SK-N-SH treated with all-trans-retinoic acid at 6 μM for 48 hours (cell line): ENCODE results near the gene MCM5.

Source experiments
- ATAC-seq: fragments of 200-7000 bp; cut with Tn5 transposase; 3 replicates; pipeline ENCODE4 v1.9.1; 2020; ENCODE audit warnings: mild to moderate bottlenecking, moderate library complexity
- ARNTL ChIP-seq: fragments of 450-650 bp; formaldehyde crosslinking; IDR thresholded peaks from 2 replicates; pipeline ENCODE4 v1.5.0; 2020; ENCODE audit warnings: low read depth, mild to moderate bottlenecking, moderate library complexity, borderline replicate concordance
- BACH2 ChIP-seq: fragments of 250-450 bp; sonication (Bioruptor Pico); IDR thresholded peaks from 2 replicates; pipeline ENCODE4 v1.9.0; 2021; ENCODE audit warnings: mild to moderate bottlenecking, borderline replicate concordance
- CSDC2 ChIP-seq: fragments of 250-450 bp; sonication (Bioruptor Pico); IDR thresholded peaks from 2 replicates; pipeline ENCODE4 v1.5.0; 2020; ENCODE audit warnings: mild to moderate bottlenecking, moderate library complexity
- CSRNP3 ChIP-seq: fragments of 250-450 bp; sonication (Bioruptor Pico); IDR thresholded peaks from 2 replicates; pipeline ENCODE4 v1.5.1; 2021; ENCODE audit warnings: mild to moderate bottlenecking, moderate library complexity
- ESRRG ChIP-seq: fragments of 250-450 bp; sonication (Bioruptor Pico); IDR thresholded peaks from 2 replicates; pipeline ENCODE4 v1.6.1; 2021; ENCODE audit warnings: mild to moderate bottlenecking
- GLIS3 ChIP-seq: fragments of 250-450 bp; sonication (Bioruptor Pico); IDR thresholded peaks from 2 replicates; pipeline ENCODE4 v1.5.0; 2020; ENCODE audit warnings: mild to moderate bottlenecking, moderate library complexity
- ISL1 ChIP-seq: fragments of 250-450 bp; sonication (Bioruptor Pico); IDR thresholded peaks from 2 replicates; pipeline ENCODE4 v2.1.2; 2022; ENCODE audit warnings: mild to moderate bottlenecking, moderate library complexity
- OSR1 ChIP-seq: fragments of 250-450 bp; sonication (Bioruptor Pico); IDR thresholded peaks from 2 replicates; pipeline ENCODE4 v1.8.0; 2022; ENCODE audit warnings: moderate library complexity, mild to moderate bottlenecking, inconsistent platforms
- PPARA ChIP-seq: fragments of 250-450 bp; sonication (Bioruptor Pico); IDR thresholded peaks from 2 replicates; pipeline ENCODE4 v1.5.0; 2020; ENCODE audit warnings: mild to moderate bottlenecking, borderline replicate concordance
- RARB ChIP-seq: fragments of 250-450 bp; sonication (Bioruptor Pico); IDR thresholded peaks from 2 replicates; pipeline ENCODE4 v1.8.0; 2021; ENCODE audit warnings: mild to moderate bottlenecking, moderate library complexity
- SNAI2 ChIP-seq: fragments of 250-450 bp; sonication (Bioruptor Pico); IDR thresholded peaks from 2 replicates; pipeline ENCODE4 v1.5.0; 2020; ENCODE audit warnings: mild to moderate bottlenecking, moderate library complexity
- TCF4 ChIP-seq: fragments of 250-450 bp; sonication (Bioruptor Pico); IDR thresholded peaks from 2 replicates; pipeline ENCODE4 v1.8.0; 2021; ENCODE audit warnings: mild to moderate bottlenecking, moderate library complexity, borderline replicate concordance
- TSHZ2 ChIP-seq: fragments of 250-450 bp; sonication (Bioruptor Pico); IDR thresholded peaks from 2 replicates; pipeline ENCODE4 v1.5.0; 2020; ENCODE audit warnings: mild to moderate bottlenecking, moderate library complexity
- ZC3H10 ChIP-seq: fragments of 250-450 bp; sonication (Bioruptor Pico); IDR thresholded peaks from 2 replicates; pipeline ENCODE4 v1.5.1; 2021; ENCODE audit warnings: mild to moderate bottlenecking, moderate library complexity
- ZFP3 ChIP-seq: fragments of 250-450 bp; sonication (Bioruptor Pico); IDR thresholded peaks from 2 replicates; pipeline ENCODE4 v1.5.0; 2020; ENCODE audit warnings: mild to moderate bottlenecking, moderate library complexity
- ZFP30 ChIP-seq: fragments of 450-650 bp; formaldehyde crosslinking; IDR thresholded peaks from 2 replicates; pipeline ENCODE4 v1.5.0; 2022; ENCODE audit warnings: mild to moderate bottlenecking, moderate library complexity
- ZNF565 ChIP-seq: fragments of 450-650 bp; formaldehyde crosslinking; conservative IDR thresholded peaks from 2 replicates; pipeline ENCODE4 v1.5.0; 2020; ENCODE audit warnings: low read depth, mild to moderate bottlenecking, moderate library complexity
- ZNF70 ChIP-seq: fragments of 450-650 bp; formaldehyde crosslinking; IDR thresholded peaks from 2 replicates; pipeline ENCODE4 v1.5.0; 2020; ENCODE audit warnings: mild to moderate bottlenecking, moderate library complexity
- ZNF8 ChIP-seq: fragments of 450-650 bp; formaldehyde crosslinking; IDR thresholded peaks from 2 replicates; pipeline ENCODE4 v1.5.0; 2020; ENCODE audit warnings: mild to moderate bottlenecking, moderate library complexity
- TF ChIP-seq, protein P1 (sequence below): fragments of 250-450 bp; sonication (Bioruptor Pico); IDR thresholded peaks from 2 replicates; pipeline ENCODE4 v1.8.0; 2020; ENCODE audit warnings: mild to moderate bottlenecking, moderate library complexity, borderline replicate concordance
- TF ChIP-seq, protein P2 (sequence below): fragments of 250-450 bp; sonication (Bioruptor Pico); IDR thresholded peaks from 2 replicates; pipeline ENCODE4 v1.8.0; 2021; ENCODE audit warnings: low read depth, mild to moderate bottlenecking, moderate library complexity, borderline replicate concordance

MCM5 gene

DNA sequence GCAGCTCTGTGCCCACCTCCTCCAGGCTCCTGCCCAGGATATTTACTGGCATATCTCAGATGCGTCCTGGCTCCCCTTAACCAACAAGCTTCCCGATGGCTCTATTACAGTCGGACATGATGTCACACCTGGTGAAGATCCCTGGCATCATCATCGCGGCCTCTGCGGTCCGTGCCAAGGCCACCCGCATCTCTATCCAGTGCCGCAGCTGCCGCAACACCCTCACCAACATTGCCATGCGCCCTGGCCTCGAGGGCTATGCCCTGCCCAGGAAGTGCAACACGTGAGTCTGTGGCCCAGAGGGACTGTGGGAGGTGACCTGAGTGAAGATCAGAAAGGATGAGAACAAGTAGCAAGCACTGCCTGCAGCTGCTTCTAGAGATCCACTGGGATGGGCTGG lies 6.5 kb downstream of the MCM5 start:
- TF ChIP-seq PPARA (CRISPR knock-in tag) (no peak), ZFP3 (CRISPR knock-in tag) (no peak), TSHZ2 (no peak), OSR1 (no peak), GLIS3 (CRISPR knock-in tag) (no peak), TCF4 (CRISPR knock-in tag) (no peak), ARNTL (no peak), ISL1 (CRISPR knock-in tag) (no peak), ZC3H10 (CRISPR knock-in tag) (no peak), ZFP30 (CRISPR knock-in tag) (no peak), ZNF565 (no peak), RARB (CRISPR knock-in tag) (no peak), ZNF8 (CRISPR knock-in tag) (no peak)
- TF ChIP-seq, protein P1, sequence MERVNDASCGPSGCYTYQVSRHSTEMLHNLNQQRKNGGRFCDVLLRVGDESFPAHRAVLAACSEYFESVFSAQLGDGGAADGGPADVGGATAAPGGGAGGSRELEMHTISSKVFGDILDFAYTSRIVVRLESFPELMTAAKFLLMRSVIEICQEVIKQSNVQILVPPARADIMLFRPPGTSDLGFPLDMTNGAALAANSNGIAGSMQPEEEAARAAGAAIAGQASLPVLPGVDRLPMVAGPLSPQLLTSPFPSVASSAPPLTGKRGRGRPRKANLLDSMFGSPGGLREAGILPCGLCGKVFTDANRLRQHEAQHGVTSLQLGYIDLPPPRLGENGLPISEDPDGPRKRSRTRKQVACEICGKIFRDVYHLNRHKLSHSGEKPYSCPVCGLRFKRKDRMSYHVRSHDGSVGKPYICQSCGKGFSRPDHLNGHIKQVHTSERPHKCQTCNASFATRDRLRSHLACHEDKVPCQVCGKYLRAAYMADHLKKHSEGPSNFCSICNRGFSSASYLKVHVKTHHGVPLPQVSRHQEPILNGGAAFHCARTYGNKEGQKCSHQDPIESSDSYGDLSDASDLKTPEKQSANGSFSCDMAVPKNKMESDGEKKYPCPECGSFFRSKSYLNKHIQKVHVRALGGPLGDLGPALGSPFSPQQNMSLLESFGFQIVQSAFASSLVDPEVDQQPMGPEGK (CRISPR knock-in tag): no peak
- TF ChIP-seq, all 23 proteins: peak for 0
- no peak for ATAC-seq

GRCh38 chr22:35407362-35407761 lies 7.4 kb downstream of the MCM5 start:
- ATAC-seq: no peak
- no peak for TF ChIP-seq CSDC2

DNA sequence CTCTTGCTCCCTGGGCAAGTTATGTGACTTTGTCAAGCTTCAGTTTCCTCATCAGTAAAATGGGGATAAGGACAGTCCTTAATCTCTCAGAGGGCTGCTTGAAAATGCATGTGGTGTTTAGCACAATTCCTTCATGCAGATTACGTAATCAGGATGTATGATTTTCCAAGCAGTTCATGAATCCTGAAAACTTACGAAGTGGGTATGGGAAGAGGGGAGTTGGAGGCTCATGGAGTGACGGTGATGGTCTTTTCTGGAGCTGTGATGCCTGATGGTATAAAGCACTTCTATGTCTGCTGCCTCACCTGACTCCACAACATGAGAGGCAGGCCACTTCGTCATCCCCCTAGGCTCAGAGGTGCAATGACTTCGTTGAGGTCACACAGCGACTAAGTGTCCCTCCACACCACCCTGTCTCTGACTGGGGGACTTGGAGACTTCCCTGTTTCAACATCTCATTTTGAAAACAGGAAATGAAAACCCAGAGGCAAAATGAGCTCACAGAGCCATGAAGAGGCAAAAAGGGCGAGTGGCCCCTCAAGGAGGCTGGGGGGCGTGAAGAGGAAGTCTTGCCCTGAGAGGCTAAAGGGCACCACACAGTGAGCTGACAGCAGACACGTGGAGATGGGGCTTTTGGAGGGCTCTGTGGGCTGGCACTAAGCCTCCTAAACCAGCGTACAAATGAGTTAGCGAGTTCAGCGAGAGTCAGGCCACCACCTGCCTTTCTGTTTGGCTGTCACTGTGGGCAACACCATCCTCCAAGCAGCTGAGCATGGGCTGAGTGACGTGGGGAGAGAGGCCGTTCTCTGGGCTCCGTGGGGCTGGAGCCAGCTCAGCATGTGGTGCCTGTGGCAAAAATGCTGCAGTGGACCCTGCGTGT lies 10.1 kb downstream of the MCM5 start:
- ATAC-seq: no peak
- no peak for TF ChIP-seq OSR1
- TF ChIP-seq ZNF8 (CRISPR knock-in tag): no peak
- TF ChIP-seq ZC3H10 (CRISPR knock-in tag): no peak
- TF ChIP-seq ISL1 (CRISPR knock-in tag): no peak
- TF ChIP-seq BACH2 (CRISPR knock-in tag): no peak
- TF ChIP-seq ZNF70 (CRISPR knock-in tag): no peak
- no peak for TF ChIP-seq GLIS3 (CRISPR knock-in tag)
- no peak for TF ChIP-seq ZFP3 (CRISPR knock-in tag)
- TF ChIP-seq CSRNP3: no peak
- TF ChIP-seq ZNF565: no peak
- TF ChIP-seq ARNTL: no peak
- TF ChIP-seq ESRRG (CRISPR knock-in tag): no peak
- no peak for TF ChIP-seq TCF4 (CRISPR knock-in tag)
- TF ChIP-seq PPARA (CRISPR knock-in tag): no peak
- TF ChIP-seq, protein P2, sequence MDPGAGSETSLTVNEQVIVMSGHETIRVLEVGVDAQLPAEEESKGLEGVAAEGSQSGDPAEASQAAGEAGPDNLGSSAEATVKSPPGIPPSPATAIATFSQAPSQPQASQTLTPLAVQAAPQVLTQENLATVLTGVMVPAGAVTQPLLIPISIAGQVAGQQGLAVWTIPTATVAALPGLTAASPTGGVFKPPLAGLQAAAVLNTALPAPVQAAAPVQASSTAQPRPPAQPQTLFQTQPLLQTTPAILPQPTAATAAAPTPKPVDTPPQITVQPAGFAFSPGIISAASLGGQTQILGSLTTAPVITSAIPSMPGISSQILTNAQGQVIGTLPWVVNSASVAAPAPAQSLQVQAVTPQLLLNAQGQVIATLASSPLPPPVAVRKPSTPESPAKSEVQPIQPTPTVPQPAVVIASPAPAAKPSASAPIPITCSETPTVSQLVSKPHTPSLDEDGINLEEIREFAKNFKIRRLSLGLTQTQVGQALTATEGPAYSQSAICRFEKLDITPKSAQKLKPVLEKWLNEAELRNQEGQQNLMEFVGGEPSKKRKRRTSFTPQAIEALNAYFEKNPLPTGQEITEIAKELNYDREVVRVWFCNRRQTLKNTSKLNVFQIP: no peak

DNA sequence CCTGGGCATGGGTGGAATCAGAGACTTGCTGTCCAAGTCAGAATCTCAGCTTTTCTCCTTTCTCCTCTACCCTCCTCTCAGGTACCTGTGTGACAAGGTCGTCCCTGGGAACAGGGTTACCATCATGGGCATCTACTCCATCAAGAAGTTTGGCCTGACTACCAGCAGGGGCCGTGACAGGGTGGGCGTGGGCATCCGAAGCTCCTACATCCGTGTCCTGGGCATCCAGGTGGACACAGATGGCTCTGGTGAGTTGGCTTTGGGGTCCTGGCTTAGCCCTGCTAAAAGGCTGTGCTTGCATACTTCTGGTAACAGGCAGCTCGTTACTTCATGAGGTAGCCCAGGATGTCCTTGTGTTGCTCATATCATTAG lies 10.7 kb downstream of the MCM5 start:
- ATAC-seq: no peak
- no peak for TF ChIP-seq PPARA (CRISPR knock-in tag)
- no peak for TF ChIP-seq ZC3H10 (CRISPR knock-in tag)
- no peak for TF ChIP-seq CSRNP3
- TF ChIP-seq ESRRG (CRISPR knock-in tag): no peak
- TF ChIP-seq ISL1 (CRISPR knock-in tag): no peak
- no peak for TF ChIP-seq TSHZ2
- TF ChIP-seq RARB (CRISPR knock-in tag): no peak
- TF ChIP-seq, protein P2: no peak
- TF ChIP-seq SNAI2: no peak
- no peak for TF ChIP-seq ZNF8 (CRISPR knock-in tag)
- no peak for TF ChIP-seq TCF4 (CRISPR knock-in tag)
